Activated T-cell treated with anti-CD3 and anti-CD28 coated beads, Interleukin-2, amount 50 U/mL, for 72 hours (primary cell): ENCODE measurements around the gene SULT1A2. TPM values are rescaled to one million over a fixed set of nuclear protein-coding genes. Genes with fewer than 3 reads are reported as not detected.

Experiments used
- ATAC-seq, 2 donors: fragments of 150-1000 bp; cut with Tn5 transposase; replicated peaks in 1 of 2; 2 replicates each; pipeline ENCODE4 v1.10.0; 2021; ENCODE audit warnings: moderate library complexity in 2 of 2, mild to moderate bottlenecking in 1 of 2
- DNase-seq, 2 donors: peaks; one replicate each; pipeline ENCODE4 v3.0.0; 2021 to 2022; ENCODE audit warnings: mixed read lengths in 1 of 2
- H3K27ac Mint-ChIP-seq: one replicate; pipeline ENCODE4 v1.8.0; 2022; ENCODE audit warnings: mild to moderate bottlenecking, moderate library complexity, mixed read lengths
- H3K27me3 Mint-ChIP-seq: one replicate; pipeline ENCODE4 v1.8.0; 2022; ENCODE audit warnings: low read depth, mixed read lengths
- H3K36me3 Mint-ChIP-seq, 2 donors: one replicate each; pipeline ENCODE4 v1.8.0; 2022; ENCODE audit warnings: mixed read lengths in 2 of 2, mild to moderate bottlenecking in 1 of 2; ENCODE audit not compliant: insufficient read depth in 2 of 2
- H3K4me1 Mint-ChIP-seq: one replicate; pipeline ENCODE4 v1.8.0; 2022; ENCODE audit warnings: low read depth, mixed read lengths
- H3K4me3 Mint-ChIP-seq, 2 donors: one replicate each; pipeline ENCODE4 v1.8.0; 2022; ENCODE audit warnings: mild to moderate bottlenecking in 2 of 2, mixed read lengths in 2 of 2, moderate library complexity in 2 of 2
- H3K9me3 Mint-ChIP-seq, 2 donors: one replicate each; pipeline ENCODE4 v1.8.0; 2022; ENCODE audit warnings: mixed read lengths in 2 of 2
- total RNA-seq, 2 donors: library from RNA; stranded (reverse); gene quantifications; one replicate each; pipeline ENCODE4 v1.2.3, GENCODE V29; 2022

The SULT1A2 gene
- total RNA-seq, 2 donors from 2014 or later = 0.25 to 1.2 TPM

DNA sequence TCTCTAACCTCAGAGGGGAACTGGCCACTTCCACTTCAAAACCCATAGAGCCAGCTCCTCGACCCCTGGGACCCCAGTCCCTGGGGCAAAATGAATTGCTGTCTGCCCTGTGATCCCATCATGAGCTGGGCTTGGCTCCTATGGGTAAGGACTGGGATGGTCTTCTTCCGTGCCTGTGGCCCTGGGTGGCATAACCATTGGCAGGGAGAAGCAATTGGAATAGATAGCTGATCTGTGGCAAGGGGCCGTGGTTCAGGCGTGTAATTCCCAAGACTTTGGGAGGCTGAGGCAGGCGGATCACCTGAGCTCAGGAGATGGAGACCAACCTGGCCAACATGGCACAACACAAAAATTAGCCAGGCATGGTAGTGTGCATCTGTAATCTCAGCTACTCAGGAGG lies 4.3 kb downstream of the SULT1A2 start:
- Mint-ChIP-seq H3K9me3 (no peaks in the 10 kb centered on the region), H3K36me3 (no peaks in the 10 kb centered on the region), H3K27ac (no peak overlapping the region), H3K27me3 (no peaks in the 10 kb centered on the region), H3K4me3 (no peak overlapping the region), H3K4me1 (no peaks in the 10 kb centered on the region)
- DNase-seq = no peak
- ATAC-seq = no peak

DNA sequence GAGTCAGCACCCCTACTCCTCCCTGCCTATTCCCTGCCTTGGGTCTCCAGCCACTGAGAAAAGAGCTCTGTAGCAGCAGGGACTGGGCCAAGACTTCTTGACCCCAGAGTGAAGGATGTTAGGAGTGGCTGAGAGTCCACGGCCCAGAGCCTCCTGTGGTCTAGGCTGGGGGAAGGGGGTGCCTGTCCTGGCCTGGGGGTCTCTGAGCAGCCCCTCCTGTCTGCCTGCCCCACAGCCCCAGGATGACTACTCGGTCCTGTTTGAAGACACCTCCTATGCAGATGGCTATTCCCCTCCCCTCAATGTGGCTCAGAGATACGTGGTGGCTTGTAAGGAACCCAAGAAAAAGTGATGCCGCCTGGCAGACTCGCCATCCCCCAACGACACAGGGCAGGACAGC lies 5.5 kb downstream of the SULT1A2 start:
- H3K36me3 Mint-ChIP-seq = no peaks in the 10 kb centered on the region
- H3K27me3 Mint-ChIP-seq = no peaks in the 10 kb centered on the region
- H3K4me1 Mint-ChIP-seq = no peaks in the 10 kb centered on the region
- H3K27ac Mint-ChIP-seq = no peak overlapping the region
- no peak for DNase-seq
- no peaks in the 10 kb centered on the region for H3K9me3 Mint-ChIP-seq
- no peak for ATAC-seq
- no peak overlapping the region for H3K4me3 Mint-ChIP-seq

DNA sequence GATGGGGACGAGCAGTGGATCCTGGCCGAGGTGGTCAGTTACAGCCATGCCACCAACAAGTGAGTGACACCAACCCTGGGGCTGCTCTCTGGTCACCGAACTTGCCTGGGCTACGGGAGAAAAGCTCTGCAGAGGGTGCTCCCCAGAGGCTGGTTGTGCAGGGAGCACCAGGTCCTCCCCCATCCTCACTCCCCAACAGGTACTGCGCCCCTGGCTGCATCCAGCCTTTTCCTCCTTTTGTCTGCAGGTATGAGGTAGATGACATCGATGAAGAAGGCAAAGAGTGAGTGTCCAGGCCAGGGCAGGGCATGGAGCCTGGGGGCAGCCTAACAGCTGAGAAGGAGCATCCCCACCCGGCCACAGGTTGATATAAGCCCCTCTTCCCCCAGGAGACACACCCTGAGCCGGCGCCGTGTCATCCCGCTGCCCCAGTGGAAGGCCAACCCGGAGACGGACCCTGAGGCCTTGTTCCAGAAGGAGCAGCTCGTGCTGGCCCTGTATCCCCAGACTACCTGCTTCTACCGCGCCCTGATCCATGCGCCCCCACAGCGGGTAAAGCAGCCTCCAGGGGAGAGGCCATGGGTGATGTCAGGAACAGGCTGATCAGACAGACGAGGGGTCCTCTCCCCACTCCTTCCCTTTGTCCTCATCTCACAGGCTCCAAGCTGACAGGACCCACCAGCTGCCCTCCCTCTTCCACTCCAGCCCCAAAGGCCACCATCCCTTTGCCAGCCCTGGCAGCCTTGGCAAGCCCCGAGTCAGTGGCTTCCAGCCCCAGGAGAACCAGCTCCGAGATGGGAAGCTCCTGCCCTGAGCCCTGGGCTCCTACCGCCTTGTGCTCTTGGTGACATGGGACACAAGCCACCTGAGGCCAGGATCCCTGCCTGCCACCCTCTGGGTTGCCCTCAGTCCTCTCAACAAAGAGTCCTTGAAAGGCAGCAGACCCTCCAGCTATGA lies 6.2 kb downstream of the SULT1A2 start:
- Mint-ChIP-seq H3K27me3 (no peaks in the 10 kb centered on the region), H3K4me1 (no peaks in the 10 kb centered on the region), H3K36me3 (no peaks in the 10 kb centered on the region), H3K4me3 (no peak overlapping the region), H3K27ac (no peak overlapping the region), H3K9me3 (no peaks in the 10 kb centered on the region)
- ATAC-seq = no peak
- no peak for DNase-seq

DNA sequence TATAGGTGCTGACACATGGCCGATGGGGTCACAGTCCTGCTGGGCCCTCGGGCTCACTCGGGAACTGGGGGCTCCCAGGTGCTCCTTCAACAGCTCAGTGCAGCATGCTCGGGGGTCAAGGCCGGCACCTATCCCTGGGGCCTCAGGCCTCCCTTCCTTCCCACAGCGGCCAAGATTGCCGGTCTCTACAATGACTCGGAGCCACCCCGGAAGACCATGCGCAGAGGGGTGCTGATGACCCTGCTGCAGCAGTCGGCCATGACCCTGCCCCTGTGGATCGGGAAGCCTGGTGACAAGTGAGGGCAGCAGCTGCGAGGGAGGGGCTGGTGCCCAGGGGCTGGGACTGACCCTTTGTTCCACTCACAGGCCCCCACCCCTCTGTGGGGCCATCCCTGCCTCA lies 6.9 kb downstream of the SULT1A2 start:
- Mint-ChIP-seq H3K4me3 (no peak overlapping the region), H3K27ac (no peak overlapping the region), H3K9me3 (no peaks in the 10 kb centered on the region), H3K27me3 (no peaks in the 10 kb centered on the region), H3K36me3 (no peaks in the 10 kb centered on the region), H3K4me1 (no peaks in the 10 kb centered on the region)
- ATAC-seq (no peak), DNase-seq (no peak)

DNA sequence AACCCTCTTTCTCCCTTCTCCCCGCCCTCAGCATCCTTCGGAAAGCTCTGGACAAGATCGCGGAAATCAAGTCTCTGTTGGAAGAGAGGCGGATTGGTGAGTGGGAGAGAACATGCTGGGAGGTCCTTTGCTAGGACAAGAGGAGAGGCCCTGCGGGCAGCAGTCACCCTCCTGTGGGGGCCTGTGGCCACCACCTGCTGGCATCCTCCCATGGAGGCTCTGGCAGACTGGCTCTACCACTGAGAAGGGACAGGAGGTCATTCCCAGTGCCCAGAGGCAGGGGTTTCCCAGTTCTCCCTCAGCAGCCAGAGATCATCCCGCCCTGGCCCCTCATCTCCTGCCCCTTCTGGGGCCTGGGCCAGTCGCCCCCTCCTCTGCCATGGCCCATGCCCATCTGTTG lies 7.8 kb downstream of the SULT1A2 start:
- no peak for DNase-seq
- no peak overlapping the region for H3K27ac Mint-ChIP-seq

DNA sequence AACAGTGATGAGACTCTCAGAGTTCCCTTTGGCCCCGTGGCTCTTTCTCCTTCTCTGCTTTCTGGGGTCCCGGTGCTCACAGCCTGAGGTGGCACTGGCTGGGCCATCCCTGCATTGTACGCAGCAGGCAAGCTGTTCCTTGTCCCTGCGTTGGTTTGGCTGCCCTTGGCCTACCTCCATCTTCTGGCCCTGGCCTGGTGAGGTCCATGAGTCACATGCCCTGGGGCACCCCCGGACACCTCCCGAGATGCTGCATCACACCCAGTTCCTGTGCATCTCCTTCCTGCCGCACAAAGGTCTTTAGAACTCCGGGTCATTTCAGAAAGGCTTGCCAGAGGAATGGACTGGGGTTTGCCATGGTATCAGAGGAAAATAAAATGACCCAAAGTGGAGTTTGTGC lies 9.5 kb downstream of the SULT1A2 start:
- Mint-ChIP-seq H3K4me3 (no peak overlapping the region), H3K36me3 (peaks cover 0 to 2% of the 10 kb centered on the region in 2 donors), H3K4me1 (no peaks in the 10 kb centered on the region), H3K9me3 (no peaks in the 10 kb centered on the region), H3K27me3 (no peaks in the 10 kb centered on the region), H3K27ac (no peak overlapping the region)
- no peak for DNase-seq
- ATAC-seq = no peak

More for the DNA sequence above, 7.8 kb downstream of the SULT1A2 start:
- H3K9me3 Mint-ChIP-seq = no peaks in the 10 kb centered on the region
- peaks cover 0 to 2% of the 10 kb centered on the region in 2 donors for H3K36me3 Mint-ChIP-seq
- no peak overlapping the region for H3K4me3 Mint-ChIP-seq
- H3K4me1 Mint-ChIP-seq = no peaks in the 10 kb centered on the region
- H3K27me3 Mint-ChIP-seq = no peaks in the 10 kb centered on the region
- no peak for ATAC-seq

DNA sequence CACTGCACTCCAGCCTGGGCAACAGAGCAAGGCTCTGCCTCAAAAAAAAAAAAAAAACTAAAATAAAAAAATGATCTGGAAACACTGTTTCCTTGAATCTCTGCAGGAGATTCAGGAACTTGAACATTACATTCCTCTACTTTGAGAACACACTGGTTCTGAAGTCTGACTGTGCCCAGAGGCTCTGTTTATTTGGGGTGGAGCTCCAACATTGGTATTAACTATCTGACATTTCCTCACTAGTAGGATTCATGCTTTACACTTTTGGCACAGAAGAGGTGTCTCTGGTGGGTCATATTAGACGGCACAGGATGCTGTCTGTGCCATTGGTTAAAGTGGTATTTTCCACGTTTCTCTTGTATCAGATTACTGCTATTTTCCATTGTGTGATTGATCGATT lies 10.4 kb downstream of the SULT1A2 start:
- ATAC-seq = no peak
- Mint-ChIP-seq H3K9me3 (no peaks in the 10 kb centered on the region), H3K27me3 (no peaks in the 10 kb centered on the region), H3K4me3 (no peak overlapping the region), H3K36me3 (peaks cover 0 to 5% of the 10 kb centered on the region in 2 donors), H3K27ac (no peak overlapping the region), H3K4me1 (no peaks in the 10 kb centered on the region)
- no peak for DNase-seq

DNA sequence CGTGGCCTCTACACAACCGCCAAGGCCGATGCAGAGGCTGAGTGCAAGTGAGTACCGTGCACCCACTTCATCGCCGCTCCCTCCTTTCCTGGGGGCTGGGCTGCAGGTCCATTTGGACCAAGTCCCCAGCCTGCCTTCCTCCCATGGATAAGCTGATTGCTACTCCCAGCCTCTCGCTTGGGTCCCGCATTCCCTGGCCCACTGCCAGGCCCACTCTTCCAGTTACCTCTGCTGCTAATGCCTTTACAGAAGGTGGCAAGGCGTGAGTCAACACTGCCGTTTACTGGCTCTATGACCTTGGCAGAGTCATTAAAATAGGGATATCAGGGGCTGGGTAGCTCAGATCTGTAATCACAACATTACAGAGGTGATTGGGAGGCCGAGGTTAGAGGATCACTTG lies 11.2 kb downstream of the SULT1A2 start:
- Mint-ChIP-seq H3K27ac (no peak overlapping the region), H3K9me3 (no peaks in the 10 kb centered on the region), H3K27me3 (no peaks in the 10 kb centered on the region), H3K36me3 (peaks cover 0 to 5% of the 10 kb centered on the region in 2 donors), H3K4me1 (no peaks in the 10 kb centered on the region), H3K4me3 (no peak overlapping the region)
- ATAC-seq (no peak), DNase-seq (no peak)

DNA sequence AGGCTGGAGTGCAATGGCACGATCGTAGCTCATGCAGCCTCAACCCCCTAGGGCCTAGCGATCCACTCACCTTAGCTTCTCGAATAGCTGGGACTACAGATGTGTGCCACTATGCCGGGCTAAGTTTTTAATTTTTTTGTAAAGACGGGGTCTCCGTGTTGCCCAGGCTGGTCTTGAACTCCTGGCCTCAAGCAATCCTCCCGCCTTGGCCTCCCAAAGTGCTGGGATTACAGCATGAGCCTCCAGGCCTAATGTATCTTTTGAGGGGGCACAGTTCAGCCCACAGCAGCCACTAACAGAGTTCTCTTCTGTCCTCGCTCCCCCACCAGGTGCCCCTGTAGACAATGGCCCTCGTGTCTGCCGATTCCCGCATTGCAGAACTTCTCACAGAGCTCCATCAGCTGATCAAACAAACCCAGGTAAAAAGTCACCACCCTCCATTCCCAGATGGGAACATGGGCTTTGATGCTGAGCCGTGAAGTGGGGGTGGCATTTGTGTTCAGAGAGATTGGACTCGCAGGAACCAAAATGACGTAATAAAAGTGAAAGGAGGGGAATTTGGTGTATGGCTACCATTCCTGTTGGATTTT lies 16.0 kb downstream of the SULT1A2 start:
- no peaks in the 10 kb centered on the region for H3K4me1 Mint-ChIP-seq
- ATAC-seq (no peak), DNase-seq (no peak)
- no peak overlapping the region for H3K4me3 Mint-ChIP-seq
- no peak overlapping the region for H3K27ac Mint-ChIP-seq
- H3K9me3 Mint-ChIP-seq = no peaks in the 10 kb centered on the region
- no peaks in the 10 kb centered on the region for H3K27me3 Mint-ChIP-seq
- H3K36me3 Mint-ChIP-seq = peaks cover 0 to 5% of the 10 kb centered on the region in 2 donors

DNA sequence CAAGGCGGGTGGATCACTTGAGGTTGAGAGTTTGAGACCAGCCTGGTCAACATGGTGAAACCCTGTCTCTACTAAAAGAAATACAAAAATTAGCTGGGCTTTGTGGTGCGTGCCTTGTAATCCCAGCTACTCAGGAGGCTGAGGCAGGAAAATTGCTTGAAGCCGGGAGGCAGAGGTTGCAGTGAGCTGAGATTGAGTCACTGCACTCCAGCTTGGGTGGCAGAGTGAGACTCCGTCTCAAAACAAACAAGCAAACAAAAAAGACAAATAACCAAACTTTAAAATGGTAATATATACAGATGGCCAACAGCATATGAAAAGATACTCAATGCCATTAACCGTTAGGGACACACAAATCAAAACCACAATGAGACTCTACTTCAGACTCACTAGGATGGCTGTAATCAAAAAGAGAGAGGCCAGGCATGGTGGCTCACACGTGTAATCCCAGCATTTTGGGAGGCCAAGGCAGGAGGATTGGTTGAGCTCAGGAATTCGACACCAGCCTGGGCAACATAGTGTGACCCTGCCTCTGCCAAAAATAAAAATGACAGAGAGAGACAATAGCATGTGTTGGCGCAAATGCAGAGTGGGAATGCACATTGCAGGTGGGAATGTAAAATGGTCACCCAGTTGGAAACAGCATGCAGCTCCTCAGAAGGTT lies 21.3 kb downstream of the SULT1A2 start:
- Mint-ChIP-seq H3K36me3 (no peaks in the 10 kb centered on the region), H3K27ac (no peak overlapping the region), H3K4me3 (no peak overlapping the region), H3K9me3 (no peaks in the 10 kb centered on the region), H3K27me3 (no peaks in the 10 kb centered on the region), H3K4me1 (peaks cover 5% of the 10 kb centered on the region)
- DNase-seq (no peak), ATAC-seq (no peak)

DNA sequence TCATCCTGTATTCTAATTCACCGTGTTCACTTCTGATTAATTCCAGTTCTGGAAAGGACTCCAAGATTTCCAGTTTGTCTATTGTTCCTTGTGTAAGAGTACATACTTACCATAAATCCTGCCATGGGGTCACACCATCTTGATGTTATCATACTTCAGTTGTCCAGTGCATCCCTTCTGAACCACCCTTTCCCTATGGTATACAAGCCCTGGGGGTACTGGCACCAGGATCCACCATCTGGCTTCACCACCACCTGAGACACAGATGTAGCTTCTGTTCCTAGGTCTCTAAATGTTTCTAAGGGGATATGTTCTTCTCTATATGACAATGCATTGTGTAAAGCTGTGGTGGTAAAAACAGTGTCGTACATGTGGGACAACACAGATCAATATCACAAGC lies 21.9 kb downstream of the SULT1A2 start:
- ATAC-seq (no peak), DNase-seq (no peak)
- Mint-ChIP-seq H3K27me3 (no peaks in the 10 kb centered on the region), H3K27ac (no peak overlapping the region), H3K9me3 (no peaks in the 10 kb centered on the region), H3K36me3 (no peaks in the 10 kb centered on the region), H3K4me3 (no peak overlapping the region), H3K4me1 (peaks cover 5% of the 10 kb centered on the region)

DNA sequence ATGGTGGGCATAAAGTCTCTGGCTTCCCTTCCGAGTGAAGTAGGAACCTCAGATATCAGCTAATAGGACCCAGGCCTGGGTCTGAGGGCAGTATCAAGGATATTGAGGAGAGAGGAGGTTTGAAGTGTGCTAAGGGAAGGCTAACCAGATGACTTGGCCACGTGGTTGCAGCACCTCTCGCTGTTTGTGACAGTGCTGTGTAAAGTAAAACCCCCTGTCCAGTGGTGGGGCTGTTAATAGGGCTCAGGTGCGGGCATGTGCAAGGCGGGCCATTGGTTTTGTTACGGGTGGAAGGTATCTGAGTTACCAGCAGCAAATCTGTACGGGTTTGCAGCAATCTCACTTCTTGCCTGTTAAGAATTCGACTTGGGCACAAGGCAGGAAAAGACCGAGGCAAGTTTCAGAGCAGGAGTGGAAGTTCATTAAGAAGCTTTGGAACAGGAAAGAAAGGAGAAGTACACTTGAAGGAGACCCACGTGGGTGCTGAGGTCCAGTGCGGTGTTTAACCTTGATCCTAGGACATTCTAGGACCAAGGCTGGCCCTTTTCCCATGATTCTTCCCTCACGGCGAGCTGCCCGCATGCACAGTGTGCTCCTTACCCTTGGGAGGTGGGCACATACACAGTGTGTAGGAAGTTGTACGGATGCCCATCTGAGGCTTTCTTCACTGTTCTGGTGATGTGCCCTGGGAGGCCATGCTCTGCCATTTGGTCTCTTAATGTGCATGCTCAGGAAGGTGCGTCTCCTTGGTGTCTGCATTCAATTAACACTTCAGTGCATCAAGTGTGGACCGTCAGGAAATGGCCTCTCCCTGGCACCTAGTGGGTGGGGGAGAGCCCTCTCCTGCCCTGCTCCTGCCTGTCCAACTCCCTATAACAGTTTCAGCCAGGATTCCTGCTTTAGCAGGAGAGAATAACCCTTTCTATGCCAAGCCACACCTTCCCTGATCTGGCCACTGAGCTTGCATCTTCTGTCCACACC lies 22.8 kb downstream of the SULT1A2 start:
- Mint-ChIP-seq H3K4me1 (peaks cover 5% of the 10 kb centered on the region), H3K27ac (no peak overlapping the region), H3K9me3 (no peaks in the 10 kb centered on the region), H3K27me3 (no peaks in the 10 kb centered on the region), H3K4me3 (no peak overlapping the region), H3K36me3 (no peaks in the 10 kb centered on the region)
- DNase-seq (no peak), ATAC-seq (no peak)
